NCI-H1436 treated with DMSO at 0.1 percent for 48 hours (cell line): Measurements from ENCODE around the gene CDH12.
"Not testable (repeated sequence)": the region's sequence is repeated elsewhere in the genome, so short reads cannot be mapped to it uniquely, and the experiment has no call there.

Source experiments
- DNase-seq: peaks from one replicate; lab custom pipeline; 2025; lab: John Stamatoyannopoulos, UW

CDH12 gene

GRCh38 chr5:22140418-22140817 is 712.7 kb downstream of the CDH12 start:
- DNase-seq, result not testable (repeated sequence)

DNA sequence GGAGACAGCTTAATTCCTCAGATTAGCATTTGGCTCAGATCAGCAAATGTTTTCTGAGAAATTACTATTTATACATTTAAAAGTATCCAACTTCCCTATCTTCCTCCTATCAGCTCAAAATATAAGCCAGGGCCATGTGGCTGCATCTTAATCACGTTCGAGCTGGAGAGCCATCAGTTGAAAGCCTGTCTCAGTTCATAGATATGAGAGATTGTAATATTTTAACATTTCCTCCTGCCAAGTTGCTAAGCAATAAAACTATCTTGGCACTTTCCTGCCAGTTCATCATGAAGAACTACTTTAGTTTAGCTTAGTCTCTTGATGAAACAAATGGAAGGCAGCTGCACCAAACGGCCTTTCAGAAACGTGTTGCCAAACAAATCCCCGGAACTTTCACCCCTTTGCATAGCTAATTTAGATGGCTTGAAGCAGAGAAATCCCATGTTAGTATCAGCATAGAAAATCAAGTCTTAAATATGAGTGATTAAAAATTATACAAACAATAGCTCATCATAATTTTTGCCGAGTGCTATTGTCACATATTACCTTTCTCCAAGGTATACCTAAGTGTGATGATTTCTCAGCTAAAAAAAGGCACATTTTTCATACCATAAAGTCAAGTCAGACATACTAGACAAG is 713.4 kb downstream of the CDH12 start:
- not testable (repeated sequence) for DNase-seq

DNA sequence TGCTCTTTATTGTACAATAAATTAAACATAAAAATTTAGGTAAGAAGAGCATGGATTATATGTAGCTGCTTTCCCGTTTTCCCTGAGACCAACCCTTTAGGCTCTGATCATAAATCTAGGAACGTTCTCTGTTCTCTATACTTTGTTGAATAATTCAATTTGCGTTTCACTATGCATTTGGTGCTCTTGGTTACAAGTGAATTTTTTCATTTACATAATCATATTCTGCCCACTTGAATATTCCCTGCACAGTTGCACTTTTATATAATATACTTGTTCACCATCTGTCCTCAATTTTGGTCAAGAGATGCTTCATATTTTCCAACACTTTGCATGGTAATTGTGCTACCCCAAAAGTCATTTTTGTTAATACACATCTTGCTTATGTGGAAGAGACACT is 741.8 kb downstream of the CDH12 start:
- DNase-seq, result no peak

GRCh38 chr5:22109315-22109714 is 743.8 kb downstream of the CDH12 start:
- no peak for DNase-seq

DNA sequence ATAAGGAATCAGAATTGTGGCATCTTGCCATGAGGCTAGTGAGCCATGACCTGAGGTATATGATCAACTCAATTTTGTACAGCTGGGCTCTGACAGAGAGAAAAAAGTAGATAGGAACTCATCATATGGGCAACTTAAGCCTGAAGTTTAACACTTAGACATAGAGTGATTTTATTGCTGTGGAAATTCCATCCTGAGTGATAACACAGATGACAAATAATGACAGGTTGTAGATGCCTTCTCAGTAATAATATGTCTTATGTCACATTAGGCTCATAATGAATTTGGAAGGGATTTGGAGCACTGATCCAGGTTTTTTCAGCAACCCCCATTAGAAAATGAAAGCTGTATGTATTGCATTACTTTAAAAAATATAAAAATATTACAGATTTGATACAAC is 744.6 kb downstream of the CDH12 start:
- DNase-seq, result no peak

GRCh38 chr5:22102823-22103359 is 750.3 kb downstream of the CDH12 start:
- no peak for DNase-seq

GRCh38 chr5:22088517-22088916 is 764.6 kb downstream of the CDH12 start:
- DNase-seq, result no peak

DNA sequence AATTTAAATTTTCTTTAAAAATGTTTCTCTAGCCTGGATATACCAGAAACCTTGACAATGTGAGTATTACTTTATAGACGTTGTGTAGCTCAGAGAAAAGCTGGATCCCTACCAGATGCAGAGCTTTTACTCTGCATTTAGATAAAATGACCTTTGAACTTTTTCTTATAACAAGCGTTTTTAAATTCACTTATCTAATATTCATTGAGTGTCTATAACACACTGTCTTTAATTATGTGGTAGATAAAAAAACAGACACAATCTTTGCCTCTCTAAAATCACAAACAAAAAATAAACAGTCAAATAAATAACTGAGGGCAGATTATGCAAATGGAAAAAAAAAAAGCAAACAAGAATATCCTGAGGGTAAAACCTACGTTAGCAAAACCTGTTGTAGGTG is 773.6 kb downstream of the CDH12 start:
- DNase-seq, result no peak

GRCh38 chr5:22079002-22079401 is 774.1 kb downstream of the CDH12 start:
- no peak for DNase-seq

- no peak for DNase-seq
Observed at GRCh38 chr5:22076586-22076985, 776.6 kb downstream of the CDH12 start.

DNA sequence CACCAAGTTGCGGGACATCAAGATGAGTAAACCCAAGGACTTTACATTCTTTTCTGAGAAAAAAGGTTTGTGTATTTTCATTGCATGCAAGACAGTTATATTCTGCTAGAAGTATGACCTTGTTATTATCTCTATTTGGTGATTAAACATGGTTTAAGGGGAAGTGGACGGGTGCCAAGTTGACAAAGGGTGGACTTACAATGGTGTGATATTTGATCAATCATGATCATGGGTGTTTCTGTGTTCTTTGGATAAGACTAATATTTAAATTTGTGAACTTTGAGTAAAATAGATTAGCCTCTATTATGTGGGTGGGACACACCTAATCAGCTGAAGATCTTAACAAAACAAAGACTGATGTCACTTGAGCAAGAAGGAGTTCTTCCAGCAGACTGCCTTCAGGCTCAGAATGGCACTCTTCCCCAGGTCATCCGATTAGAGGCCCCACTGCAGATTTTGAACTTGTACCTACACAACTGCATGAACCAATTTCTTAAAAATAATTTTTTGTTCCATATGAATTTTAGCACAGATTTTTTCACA is 782.9 kb downstream of the CDH12 start:
- no peak for DNase-seq

- DNase-seq, result no peak
Observed at GRCh38 chr5:22063717-22064116, 789.4 kb downstream of the CDH12 start.

DNA sequence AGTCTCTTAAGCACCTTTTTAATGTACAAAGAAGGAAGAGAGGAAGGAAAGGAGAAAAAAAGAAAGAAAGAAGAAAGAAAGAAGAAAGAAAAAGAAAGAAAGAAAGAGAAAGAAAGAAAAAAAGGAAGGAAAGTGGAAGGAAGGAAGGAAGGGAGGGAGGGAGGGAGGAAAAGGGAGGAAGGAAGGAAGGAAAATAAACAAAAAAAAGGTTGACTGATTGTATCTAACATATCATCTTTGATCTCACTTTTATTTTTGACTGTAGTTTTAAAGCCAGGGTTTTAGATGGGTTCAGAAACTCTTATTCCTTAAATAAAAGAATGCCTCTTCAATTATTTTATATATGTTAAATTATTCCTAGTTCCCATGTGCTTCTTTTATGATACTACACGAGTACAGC is 794.5 kb downstream of the CDH12 start:
- no peak for DNase-seq

DNA sequence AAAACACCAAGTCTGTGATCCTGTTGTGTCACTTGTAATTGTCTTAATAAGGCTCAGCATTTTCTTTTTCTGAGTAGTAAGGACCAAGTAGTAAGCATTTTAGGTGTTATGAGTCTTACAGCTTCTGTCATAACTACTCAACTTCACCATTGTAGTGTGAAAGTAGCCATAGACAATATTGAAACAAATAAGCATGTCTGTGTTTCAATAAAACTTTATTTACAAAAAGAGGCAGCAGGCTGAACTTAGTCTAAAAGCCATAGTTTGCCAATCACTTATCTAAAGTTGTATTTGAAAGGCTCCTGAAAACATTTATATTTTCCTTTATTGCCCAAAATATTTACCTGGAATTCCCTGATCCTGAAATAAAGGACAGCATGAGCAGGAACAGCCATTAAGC is 796.1 kb downstream of the CDH12 start:
- no peak for DNase-seq

GRCh38 chr5:22056601-22057000 is 796.5 kb downstream of the CDH12 start:
- no peak for DNase-seq

DNA sequence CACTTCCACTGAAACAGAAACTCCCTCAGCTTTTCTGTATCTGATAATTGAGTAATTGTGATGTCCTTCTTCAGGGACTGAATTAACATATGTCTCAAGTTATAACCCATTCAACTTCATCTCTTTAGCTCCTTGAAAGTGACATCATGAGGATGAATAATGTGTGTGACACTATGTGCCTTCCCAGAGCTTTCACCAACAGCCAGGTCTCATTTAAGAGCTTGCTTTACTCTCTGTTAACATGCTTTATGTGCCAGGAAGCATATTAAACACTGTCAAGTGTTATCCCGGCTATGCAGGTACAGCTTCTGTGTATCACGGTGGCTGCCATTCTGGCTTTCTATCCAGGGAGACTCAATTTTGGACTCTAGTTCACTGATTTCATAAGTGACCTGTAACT is 799.9 kb downstream of the CDH12 start:
- DNase-seq, result no peak

GRCh38 chr5:22051881-22052280 is 801.3 kb downstream of the CDH12 start:
- no peak for DNase-seq

DNA sequence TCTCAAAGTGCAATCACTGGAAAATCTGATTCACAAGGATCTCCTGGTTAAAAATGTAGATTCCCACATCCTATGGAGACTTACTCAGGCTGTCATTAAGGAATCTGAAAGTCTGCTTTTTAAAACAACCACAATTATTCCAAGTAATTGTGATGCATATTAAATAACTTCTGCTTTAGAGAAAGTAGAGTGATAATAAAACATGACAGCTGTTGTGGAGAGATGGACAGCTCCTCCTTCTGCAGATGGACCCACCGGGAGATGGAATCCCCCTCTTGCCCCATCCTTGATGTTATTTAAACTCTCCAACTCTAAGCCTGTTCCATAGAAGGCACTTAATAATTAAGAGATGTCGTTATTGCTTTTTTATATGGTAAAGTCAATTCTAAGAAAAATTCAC is 802.2 kb downstream of the CDH12 start:
- no peak for DNase-seq

DNA sequence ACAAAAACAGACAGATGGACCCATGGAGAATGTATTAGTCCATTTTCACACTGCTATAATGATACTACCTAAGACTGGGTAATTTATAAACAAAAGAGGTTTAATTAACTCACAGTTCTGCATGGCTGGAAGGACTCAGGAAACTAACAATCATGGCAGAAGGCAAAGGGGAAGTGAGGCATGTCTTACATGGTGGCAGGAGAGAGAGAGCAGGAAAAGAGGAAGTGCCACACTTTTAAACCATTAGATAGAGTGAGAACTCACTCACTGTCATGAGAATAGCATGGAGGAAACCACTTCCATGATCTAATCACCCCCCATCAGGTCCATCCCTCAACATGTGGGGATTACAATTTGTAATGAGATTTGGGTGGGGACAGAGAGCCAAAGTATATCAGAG is 808.9 kb downstream of the CDH12 start:
- no peak for DNase-seq

- DNase-seq, result no peak
Observed at GRCh38 chr5:22036061-22036460, 817.1 kb downstream of the CDH12 start.

DNA sequence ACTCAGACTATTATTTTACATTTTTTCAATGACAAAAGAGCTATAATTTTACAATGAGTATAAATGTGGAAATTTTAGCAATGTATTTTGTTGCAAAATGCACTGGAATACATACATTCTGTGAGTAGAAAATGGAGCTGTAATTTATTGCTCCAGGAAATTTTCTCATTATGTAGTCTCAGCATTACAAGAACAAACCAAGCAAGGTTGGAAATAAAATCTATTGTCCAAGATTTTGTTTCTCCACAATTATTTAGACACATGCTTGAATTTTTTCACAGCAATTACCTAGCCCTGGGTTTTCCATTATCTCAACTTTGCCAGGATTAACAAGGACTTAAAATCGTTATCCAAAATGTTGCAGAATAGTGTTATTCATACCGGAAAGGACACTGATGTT is 820.1 kb downstream of the CDH12 start:
- no peak for DNase-seq

- no peak for DNase-seq
Observed at GRCh38 chr5:22023784-22024183, 829.4 kb downstream of the CDH12 start.

DNA sequence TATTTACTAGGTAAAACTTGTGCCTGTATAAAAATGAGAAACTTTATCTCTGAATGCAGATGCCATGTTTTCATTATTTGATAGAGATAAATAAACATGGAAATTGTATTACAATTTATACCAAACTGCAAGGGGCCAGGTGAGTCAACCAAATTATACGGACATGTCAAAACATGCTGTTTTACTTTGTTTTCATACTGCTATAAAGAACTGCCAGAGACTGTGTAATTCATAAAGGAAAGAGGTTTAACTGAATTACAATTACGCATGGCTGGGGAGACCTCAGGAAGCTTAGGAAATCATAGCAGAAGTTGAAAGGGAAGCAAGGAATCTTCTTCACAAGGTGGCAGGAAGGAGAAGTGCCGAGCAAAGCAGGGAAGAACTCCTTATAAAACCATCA is 840.3 kb downstream of the CDH12 start:
- not testable (repeated sequence) for DNase-seq

DNA sequence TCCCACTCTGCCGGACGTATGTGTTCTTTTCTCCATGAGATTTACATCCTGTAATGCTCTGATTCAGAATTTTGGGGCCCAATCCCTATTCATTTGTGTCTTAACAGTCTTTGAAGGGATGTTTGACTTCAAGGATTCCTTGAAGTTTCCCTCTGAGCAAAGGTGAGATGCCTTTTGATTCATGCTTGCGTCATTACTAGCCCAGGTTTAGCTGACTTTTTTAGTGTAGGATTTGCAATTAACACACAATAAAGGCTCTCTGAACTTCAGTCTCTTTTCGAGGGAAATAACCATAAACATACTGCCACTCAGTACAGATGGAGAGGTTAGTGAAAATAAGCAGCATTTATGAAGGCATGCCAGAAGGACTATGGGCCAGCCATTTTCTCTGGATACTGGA is 842.3 kb downstream of the CDH12 start:
- not testable (repeated sequence) for DNase-seq
